A673 (cell line): Measurements from ENCODE around the gene ABCB9.

Experiments
- CTCF ChIP-seq: fragments of 300-800, 200-600 bp; sonication (generic); conservative IDR thresholded peaks from 2 replicates; pipeline ENCODE4 v1.5.1; 2017; ENCODE audit warnings: low read depth, mild to moderate bottlenecking, antibody characterized with exemption, low read length, moderate library complexity, mixed read lengths
- EZH2 ChIP-seq: fragments of 200-600 bp; sonication (generic); IDR thresholded peaks from 2 replicates; pipeline ENCODE4 v1.6.1; 2017; ENCODE audit warnings: borderline replicate concordance, low read depth, mild to moderate bottlenecking, mixed read lengths, antibody characterized with exemption, low read length; ENCODE audit not compliant: poor library complexity, severe bottlenecking

GRCh38 chr12:122896662-122897061 is 69.6 kb downstream of the ABCB9 start:
- TF ChIP-seq EZH2 (no peak), CTCF (no peak)
